HPDE6-E6E7 (cell line): Measurements from ENCODE around the gene ATXN2.

Experiments
- DNase-seq: peaks from one replicate; pipeline ENCODE4 v3.0.0; 2011; ENCODE audit warnings: missing footprints; ENCODE audit errors: extremely low spot score

Gene ATXN2

GRCh38 chr12:111440152-111440551 is 159.0 kb downstream of the ATXN2 start:
- DNase-seq, result no peak

DNA sequence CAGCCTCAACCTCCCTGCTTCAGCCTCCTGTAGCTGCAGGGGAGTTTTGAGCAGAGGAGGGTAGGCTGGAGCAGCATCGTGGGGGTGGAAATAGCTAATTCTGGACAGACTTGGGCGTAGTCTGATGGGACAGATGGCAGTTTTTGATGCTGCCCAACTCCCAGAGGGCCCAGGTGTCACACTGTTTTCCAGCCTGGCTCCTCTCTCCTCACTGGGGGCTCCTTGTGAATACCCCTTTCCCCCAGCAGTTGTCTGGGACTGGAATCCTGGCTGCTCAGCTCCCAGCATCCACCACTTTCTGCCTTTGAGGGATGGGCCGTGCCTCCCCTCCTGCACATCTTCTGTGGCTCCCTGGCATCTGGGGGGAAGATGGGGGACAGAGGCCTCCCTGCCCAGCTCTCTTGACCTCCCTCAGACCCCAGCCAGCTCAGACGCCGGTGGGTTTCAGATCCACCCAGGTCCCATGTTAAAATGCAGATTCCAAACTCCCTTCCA is 159.4 kb downstream of the ATXN2 start:
- no peak for DNase-seq

DNA sequence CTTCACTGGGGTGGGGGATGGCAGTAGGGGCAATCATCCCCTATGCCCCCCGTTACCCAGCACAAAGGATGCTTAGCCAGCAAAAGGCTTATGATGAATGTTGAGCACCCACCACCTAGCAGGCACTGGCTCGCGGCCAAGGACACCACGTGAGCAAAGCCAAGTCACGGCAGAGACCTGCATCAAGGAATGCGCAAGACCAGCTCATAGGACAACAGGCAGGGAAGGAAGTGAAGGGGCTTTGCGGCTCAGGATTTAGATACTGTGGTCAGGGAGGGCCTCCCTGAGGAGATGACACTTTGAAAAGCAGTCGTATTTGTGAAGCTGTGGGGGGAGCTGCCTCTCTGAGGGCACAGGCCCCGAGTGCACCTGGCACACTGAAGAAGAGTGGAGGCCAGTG is 160.6 kb downstream of the ATXN2 start:
- peak; percentile 45 for DNase-seq

DNA sequence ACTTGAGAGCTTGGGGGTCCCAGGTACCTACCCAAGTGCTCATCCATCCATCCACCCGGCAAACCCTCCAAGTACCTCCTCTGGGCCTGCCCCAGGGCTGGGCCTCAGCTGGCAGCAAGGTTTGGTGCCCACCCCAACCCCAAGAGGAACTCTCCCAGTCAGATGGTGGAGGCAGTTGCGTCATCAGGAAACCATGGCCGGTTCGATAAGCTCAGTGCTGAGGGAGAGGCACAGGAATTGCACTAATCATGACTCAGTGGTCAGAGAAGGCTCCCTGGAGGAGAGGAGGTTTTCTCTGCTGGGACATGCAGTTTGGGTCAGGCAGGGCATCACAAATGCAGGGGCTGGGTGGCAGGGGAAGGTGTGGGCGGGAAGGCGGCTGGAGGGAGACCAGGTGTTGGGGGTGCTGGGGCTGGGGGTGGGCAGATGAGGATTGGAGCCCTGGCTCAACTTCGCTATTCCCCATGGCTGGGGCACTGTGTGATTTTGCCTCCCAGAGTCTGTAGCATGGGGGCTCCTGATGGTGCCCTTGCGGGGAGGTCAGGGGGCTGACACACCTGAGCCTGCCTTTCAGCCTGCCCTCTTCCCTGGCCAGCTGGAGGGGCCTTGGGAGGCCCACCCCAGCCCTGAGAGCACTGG is 161.2 kb downstream of the ATXN2 start:
- peak; percentile 74 for DNase-seq

DNA sequence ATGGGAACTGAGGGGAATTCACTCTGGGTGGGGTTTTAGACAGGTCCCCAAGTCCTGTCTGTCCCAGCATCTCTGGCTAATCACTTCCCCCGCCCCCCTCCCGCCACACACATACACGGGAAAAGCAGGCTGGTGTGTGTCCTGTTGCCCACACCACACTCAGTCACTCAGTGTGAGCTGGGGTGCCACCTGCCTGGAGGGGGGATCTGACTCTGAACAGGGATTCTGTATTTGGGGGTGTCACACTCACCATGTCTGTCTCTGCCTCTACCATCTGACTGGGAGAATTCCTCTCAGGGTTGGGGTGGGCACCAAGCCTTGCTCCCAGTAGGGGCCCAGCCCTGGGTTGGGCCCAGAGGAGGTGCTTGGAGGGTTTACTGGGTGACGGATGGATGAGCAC is 162.3 kb downstream of the ATXN2 start:
- no peak for DNase-seq

GRCh38 chr12:111436266-111436665 is 162.8 kb downstream of the ATXN2 start:
- no peak for DNase-seq

DNA sequence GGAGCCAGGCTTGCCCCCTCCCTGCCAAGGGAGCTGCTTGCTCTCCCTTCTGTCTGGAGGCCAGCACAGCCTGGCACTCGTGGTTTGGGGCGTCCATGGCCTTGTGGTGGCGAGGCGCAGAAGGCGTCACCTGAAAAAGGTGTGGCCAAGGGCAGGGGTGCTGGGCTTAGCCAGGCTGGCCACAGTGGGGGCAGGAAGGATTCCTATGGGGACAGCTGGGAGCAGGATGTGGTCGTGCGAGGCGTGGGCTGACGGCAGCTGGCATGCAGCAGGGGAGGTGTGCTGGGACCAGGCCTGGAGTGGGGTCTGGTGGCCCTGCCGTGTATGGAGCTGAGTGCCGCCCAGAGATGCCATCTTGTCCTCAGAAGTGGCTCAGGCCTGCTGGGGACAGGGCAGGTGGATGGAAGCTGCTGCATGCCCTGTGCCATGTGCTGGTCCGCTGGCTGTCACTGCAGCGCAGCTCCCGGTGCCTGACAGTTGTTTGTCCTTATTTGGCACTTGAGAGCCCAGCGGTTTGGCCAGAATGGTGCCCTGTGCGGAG is 163.4 kb downstream of the ATXN2 start:
- no peak for DNase-seq

DNA sequence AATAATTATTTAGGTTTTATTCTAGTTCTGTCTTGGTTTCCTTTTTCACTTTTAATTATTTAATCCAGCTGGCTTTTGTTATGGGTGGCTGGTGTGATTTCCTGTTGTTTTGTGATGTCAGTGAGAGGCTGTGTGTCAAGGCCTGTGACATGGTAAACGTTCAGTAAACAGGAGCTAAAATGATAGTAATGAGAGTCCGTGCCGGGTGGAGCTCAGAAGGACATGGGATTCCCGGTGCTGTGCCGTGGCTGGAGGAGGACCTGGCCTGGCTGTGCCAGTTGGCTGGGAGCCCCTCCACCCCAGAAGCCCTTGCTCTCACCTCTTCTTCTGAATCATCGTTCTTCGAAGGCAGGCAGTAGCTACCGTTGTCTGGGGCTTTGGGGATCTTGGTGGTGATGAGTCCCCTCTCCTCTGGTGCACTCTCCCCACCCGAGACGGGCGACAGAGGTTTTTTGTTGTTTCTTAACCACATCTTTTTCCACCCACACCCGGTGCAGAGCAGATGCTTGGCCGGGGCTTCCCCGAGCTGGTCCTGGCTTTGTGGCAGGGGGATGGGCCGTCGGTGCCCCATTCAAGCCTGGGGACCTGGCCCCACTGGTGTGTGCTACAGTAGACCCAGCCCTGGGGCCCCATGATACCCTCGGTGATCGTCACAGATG is 164.3 kb downstream of the ATXN2 start:
- no peak for DNase-seq

GRCh38 chr12:111434049-111434448 is 165.1 kb downstream of the ATXN2 start:
- no peak for DNase-seq

- no peak for DNase-seq
These were observed 167.3 kb downstream of the ATXN2 start for GRCh38 chr12:111431772-111432171.

DNA sequence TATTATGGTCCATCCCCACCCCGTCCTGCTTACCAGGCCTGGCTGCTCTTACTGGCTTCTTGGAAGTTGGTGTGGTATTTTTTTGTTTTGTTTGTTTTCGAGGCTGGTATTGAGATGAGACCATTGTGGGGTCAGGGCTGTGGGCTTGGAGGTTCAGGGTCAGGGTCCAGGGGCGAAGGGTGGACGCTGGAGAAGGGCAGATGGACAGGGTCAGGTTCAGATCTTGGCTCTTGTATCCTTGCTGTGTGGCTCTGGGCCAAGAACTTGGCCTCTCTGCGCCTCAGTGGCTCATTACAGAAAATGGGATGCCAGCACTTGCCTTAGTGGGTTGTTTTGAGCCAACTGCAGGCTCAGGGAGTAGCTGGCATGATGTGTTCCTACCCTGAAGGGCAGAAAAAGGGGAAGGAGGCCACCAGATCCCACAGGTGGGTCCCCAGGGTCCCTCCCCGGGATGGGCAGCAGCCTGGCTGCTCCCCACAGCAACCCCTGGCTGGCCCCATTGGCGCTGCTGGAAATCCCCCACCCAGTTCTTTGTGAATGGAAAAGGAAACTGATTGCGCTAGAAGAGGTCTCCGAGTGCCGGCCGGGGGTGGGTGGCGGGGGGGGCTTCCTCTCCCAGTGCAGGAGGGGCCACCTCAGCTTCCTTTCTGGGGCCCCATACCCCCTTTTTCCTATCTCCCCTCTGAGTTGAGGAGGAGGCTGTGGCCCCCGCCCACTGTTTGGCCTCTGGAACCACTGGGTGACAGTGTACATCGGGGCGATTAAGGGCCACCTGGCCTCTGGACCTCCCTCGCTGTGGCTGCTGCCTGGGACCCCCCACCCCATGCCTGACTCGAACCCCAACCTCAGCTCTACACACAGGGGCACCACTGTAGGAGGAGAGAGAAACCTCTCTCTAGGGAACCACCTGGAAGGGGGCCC is 168.4 kb downstream of the ATXN2 start:
- no peak for DNase-seq

DNA sequence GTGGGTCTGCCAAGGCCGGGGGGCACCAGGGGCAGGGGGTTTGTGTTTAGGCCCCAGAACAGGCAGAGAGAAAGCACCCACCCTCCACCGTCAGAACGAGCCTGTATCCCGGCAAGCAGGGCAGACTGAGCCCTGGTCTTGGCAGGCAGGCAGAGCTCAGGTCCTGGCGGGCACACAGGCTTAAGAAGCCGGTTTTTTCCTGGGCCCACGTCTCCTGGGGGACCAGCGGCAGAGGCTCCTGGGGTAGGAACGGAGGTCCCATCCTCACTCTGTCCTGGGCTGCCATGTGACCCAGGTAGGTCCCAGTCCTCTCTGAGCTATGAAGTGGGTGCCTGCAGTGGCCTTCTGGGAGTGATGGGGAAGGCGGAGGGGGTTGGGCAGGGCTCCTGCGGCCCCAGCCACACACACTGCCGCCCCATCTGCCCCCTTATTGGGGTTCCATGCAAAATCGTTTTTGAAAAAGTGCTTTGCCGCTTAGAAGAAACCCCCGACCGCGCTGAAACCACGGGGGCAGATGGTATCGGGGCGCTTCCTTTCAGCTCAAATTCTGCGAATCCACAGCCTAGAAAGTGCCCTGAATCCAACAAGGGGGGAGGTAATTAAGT is 169.2 kb downstream of the ATXN2 start:
- no peak for DNase-seq

GRCh38 chr12:111428728-111429175 is 170.4 kb downstream of the ATXN2 start:
- no peak for DNase-seq

GRCh38 chr12:111428081-111428727 is 170.9 kb downstream of the ATXN2 start:
- no peak for DNase-seq

DNA sequence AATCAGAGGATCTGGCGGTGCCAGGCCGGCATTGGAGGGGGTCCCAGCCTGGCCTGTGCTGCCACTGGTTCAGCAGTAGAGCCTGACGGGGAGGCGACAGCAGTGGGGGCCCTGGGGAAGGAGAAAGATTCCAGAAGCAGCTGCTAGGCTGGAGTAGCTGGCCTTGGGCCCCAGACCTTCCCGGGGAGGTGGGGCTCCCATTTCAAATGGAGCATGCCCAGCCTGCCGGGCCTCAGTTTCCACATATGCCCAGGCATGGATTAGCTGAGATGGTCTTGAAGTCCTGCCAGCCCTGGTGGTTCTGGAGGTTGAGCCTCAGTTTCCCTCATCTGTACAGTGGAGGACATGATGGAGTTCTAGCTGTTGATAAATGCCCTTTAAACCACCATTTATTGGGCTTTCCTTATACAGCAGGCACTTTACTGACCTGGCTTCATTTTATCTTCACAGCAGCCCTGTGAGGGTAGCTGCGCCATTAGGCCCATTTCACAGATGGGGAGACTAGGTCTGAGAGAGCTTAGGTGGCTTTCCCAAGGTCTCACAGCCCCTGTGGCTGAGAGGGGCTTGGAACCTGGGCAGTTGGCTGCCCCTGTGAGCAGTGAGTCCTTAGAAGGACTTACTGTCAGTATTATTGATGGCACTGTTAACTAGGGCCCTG is 171.6 kb downstream of the ATXN2 start:
- no peak for DNase-seq

DNA sequence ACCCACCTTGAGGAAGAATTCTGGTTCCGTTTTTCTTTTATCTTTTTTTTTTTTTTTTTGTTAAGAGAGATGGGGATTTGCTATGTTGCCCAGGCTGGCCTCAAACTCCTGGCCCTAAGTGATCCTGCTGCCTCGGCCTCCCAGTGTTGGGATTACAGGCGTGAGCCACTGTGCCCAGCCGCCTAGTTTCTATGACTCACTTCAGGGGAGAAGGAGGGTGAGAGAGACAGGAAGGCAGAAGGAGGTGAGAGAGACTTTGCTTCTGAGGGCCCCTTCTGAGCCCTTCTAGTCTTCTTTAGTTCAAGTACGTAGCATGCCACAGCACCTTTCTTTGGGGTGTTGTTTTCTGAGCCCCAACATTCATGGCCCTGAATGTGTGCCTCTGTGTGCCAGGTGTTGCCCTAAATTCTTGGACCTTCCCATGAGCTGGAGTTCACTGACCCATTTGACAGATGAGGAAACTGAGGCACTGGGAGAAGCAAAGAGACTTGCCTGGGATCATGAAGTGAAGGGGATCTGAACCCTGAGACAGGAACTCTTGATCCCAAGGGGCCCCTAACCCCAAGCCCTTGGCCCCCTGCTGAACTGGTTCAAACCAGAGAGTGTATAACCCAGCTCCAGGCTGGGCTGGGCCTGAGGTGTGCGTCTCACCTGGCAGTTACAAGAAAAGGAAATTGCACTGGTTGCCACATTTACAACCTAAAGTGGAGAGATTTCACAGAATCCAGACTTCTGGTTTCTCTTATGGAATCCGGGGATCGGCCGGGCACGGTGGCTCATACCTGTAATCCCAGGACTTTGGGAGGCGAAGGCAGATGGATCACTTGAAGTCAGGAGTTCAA is 172.6 kb downstream of the ATXN2 start:
- DNase-seq, result no peak

DNA sequence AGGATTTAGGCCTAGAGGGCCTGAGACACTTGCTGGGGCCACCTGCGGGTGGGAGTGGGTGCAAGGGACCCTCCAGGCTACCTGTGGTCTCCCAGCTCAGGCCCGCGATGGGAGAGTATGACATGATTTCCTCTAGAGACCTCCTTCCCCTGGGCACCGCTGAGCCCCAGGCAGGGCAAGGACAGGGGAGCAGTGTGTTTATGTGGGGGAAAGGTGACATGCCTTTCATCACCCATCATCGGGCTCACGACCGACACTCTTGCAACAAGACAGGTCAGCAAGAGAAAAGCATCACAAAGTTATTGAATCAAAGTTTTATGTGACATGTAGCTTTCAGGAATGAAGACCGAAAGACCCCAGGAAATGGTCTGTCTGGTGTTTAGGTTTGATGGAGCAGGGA is 173.5 kb downstream of the ATXN2 start:
- DNase-seq, result peak; percentile 47

DNA sequence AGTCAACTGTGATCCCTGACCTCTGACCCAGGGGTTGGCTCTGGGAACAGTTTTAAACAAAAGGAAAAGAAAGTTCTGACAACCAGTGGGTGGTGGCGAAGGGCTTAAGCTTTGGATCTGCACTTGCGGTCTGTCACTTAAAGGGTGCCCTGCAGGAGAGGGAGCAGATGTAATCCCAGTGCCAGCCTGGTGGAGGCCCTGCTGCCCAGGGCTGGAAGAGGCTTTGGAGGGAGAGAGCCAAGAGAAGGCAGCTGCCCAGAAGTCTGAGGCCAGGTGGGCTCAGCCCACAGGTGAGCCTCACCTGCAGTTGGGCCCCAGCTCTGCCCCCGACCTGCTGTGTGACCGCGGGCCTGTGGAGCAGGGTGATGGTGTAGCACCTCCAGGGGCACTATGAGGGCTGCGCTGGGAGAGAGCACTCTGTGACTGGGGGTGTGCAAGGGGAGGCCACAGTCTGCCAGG is 174.3 kb downstream of the ATXN2 start:
- no peak for DNase-seq

DNA sequence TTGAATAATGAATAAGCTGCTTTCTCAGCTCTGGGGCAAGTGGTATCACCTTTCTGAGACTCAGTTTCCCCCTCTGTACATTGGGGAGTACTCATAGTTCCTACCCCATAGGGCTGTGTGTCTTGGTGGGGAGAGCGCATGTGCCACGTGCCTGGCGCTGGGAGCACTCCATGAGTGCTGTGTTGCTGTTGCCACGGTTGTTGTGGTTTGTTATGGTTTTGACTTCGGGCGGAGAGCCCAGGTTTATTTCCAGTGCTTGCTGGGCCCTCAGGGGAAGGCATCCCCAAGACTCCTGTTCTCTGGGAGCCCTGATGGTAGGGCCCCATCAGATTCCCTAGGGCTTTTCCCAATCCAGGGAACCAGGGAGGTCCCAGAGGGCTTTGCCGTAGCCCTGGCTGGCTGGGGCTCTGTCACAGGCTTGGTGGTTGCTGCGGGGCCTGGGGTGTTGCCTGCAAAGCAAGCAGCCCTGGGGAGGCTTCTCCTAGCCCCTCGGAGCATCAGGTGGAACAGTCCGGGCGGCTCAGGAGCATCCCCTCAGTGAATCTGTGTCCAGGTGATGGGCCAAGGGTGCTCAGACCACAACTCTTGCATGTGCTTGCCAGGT is 174.8 kb downstream of the ATXN2 start:
- DNase-seq, result no peak
